ENCODE results near the gene MEAF6. TPM values are rescaled to one million over a fixed set of nuclear protein-coding genes. Genes with fewer than 3 reads are reported as not detected.

The MEAF6 gene
- total RNA-seq, 1 donor from 2014 or later = 34.1 TPM

- H3K4me3 ChIP-seq = peak overlapping the region; percentile 83
- H3K36me3 ChIP-seq = peaks cover 60% of the 10 kb centered on the region
- H3K27ac ChIP-seq (replicated peaks) = peak overlapping the region; percentile 91
- no peak for TF ChIP-seq CTCF (IDR thresholded peaks at IDR 0.05; ENCODE audit: borderline replicate concordance)
- DNase-seq = no peak
- H3K4me1 ChIP-seq = peaks cover 68% of the 10 kb centered on the region
- no peaks in the 10 kb centered on the region for H3K27me3 ChIP-seq (ENCODE audit: low read depth)
- intact Hi-C loops (cut with micrococcal nuclease) = no loop called here
- no peaks in the 10 kb centered on the region for H3K9me3 ChIP-seq (replicated peaks)
These were observed 35.7 kb downstream of the MEAF6 start for GRCh38 chr1:37478890-37479254.

- no peak for DNase-seq
- Histone ChIP-seq H3K36me3 (peaks cover 56% of the 10 kb centered on the region), H3K4me3 (peak overlapping the region; percentile 83), H3K27ac (replicated peaks) (peak overlapping the region; percentile 91), H3K9me3 (replicated peaks) (no peaks in the 10 kb centered on the region), H3K4me1 (peaks cover 72% of the 10 kb centered on the region), H3K27me3 (ENCODE audit: low read depth) (no peaks in the 10 kb centered on the region)
- TF ChIP-seq CTCF (IDR thresholded peaks at IDR 0.05; ENCODE audit: borderline replicate concordance) = no peak
- intact Hi-C loops (cut with micrococcal nuclease) = no loop called here
These were observed 36.1 kb downstream of the MEAF6 start for GRCh38 chr1:37478451-37478881.

GRCh38 chr1:37477946-37478345 is 36.6 kb downstream of the MEAF6 start:
- no peak for TF ChIP-seq CTCF (IDR thresholded peaks at IDR 0.05; ENCODE audit: borderline replicate concordance)
- intact Hi-C loops (cut with micrococcal nuclease) = no loop called here
- H3K36me3 ChIP-seq = peaks cover 51% of the 10 kb centered on the region
- no peak for DNase-seq
- no peaks in the 10 kb centered on the region for H3K27me3 ChIP-seq (ENCODE audit: low read depth)
- peaks cover 77% of the 10 kb centered on the region for H3K4me1 ChIP-seq
- H3K27ac ChIP-seq (replicated peaks) = peak overlapping the region; percentile 91
- H3K4me3 ChIP-seq = peak overlapping the region; percentile 83
- H3K9me3 ChIP-seq (replicated peaks) = no peaks in the 10 kb centered on the region

GRCh38 chr1:37477198-37477931 is 37.2 kb downstream of the MEAF6 start:
- Histone ChIP-seq H3K4me1 (peaks cover 83% of the 10 kb centered on the region), H3K4me3 (peak overlapping the region; percentile 83), H3K27ac (replicated peaks) (peak overlapping the region; percentile 91), H3K9me3 (replicated peaks) (no peaks in the 10 kb centered on the region), H3K27me3 (ENCODE audit: low read depth) (no peaks in the 10 kb centered on the region), H3K36me3 (peaks cover 45% of the 10 kb centered on the region)
- no peak for DNase-seq
- no peak for TF ChIP-seq CTCF (IDR thresholded peaks at IDR 0.05; ENCODE audit: borderline replicate concordance)
- intact Hi-C loops (cut with micrococcal nuclease) = no loop called here

GRCh38 chr1:37476460-37477197 is 37.9 kb downstream of the MEAF6 start:
- H3K27ac ChIP-seq (replicated peaks) = peak overlapping the region; percentile 91
- TF ChIP-seq CTCF (IDR thresholded peaks at IDR 0.05; ENCODE audit: borderline replicate concordance) = no peak
- no peaks in the 10 kb centered on the region for H3K9me3 ChIP-seq (replicated peaks)
- DNase-seq = peak; percentile 56
- intact Hi-C loops (cut with micrococcal nuclease) = no loop called here
- H3K36me3 ChIP-seq = peaks cover 38% of the 10 kb centered on the region
- H3K4me3 ChIP-seq = peak overlapping the region; percentile 83
- peaks cover 90% of the 10 kb centered on the region for H3K4me1 ChIP-seq
- no peaks in the 10 kb centered on the region for H3K27me3 ChIP-seq (ENCODE audit: low read depth)
